ENCODE measurements around the gene PDCD1LG2.

The PDCD1LG2 gene

DNA sequence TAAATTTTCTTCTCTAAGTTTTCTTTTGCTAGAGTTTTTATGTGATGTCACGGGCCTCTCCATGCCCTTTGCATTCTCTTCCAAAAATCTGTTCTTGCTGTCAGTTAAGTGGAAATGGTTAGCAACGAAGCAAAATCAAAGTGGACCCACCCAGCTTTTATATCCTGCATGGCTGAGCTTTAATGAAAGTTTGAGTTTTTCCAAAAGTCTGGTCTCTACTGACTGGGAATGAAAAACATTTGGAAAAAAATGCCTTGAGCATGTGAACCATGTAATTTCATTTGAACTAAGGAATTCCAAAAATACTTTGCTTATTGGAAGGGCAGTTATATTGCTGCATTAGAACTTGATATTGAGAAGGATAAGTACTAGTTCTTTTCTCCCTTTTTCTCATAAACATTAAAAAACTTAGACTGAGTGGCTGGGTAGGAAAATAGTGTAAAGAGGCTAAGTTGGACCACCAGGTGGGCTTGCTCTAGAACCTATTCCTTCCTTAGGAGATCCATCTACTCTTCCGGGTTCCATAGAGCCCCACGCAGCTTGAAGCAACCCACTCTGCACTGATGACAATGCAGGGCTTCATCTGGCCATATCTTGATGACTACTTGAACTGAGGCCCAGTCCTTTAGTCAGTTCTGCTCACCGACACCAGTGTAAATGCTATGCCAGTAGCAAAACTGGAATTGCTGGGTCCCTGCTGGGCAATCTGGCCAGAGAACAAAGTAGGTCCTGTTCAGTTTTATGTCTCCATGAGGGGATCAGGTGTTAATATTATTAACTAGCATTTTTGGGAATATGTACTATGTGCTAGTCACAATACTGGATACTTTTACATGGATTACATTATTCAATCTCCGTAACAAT lies 101.2 kb downstream of the PDCD1LG2 start:
- no peaks in the 10 kb centered on the region for H3K27me3 ChIP-seq (ENCODE audit: control insufficient read depth, low read length)
- no peak overlapping the region for H3K4me2 ChIP-seq (ENCODE audit: low read length)
- no peaks in the 10 kb centered on the region for H4K20me1 ChIP-seq (ENCODE audit: control insufficient read depth, insufficient read depth, low read depth, low read length)

DNA sequence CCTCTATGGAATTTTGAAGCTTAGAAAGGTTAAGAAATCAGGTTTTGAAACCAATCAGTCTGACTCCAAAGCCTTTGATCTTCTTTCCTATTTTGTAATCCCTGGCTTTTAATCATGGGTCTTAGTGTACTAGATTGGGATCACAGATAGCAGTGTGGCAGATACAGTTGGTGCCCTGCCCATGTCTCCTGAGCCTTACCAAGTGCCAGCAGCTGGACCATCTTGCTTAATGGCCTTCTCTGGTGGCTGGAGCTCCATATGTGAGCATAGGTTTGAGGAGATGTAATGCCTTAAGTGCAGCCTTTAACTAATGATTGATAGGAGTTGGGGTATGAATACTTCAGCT lies 101.8 kb downstream of the PDCD1LG2 start:
- H4K20me1 ChIP-seq (ENCODE audit: control insufficient read depth, insufficient read depth, low read depth, low read length): no peaks in the 10 kb centered on the region
- no peaks in the 10 kb centered on the region for H3K27me3 ChIP-seq (ENCODE audit: control insufficient read depth, low read length)
- peaks cover 12% of the 10 kb centered on the region for H3K4me1 ChIP-seq (ENCODE audit: control insufficient read depth, low read length)
- H3K4me2 ChIP-seq (ENCODE audit: low read length): no peak overlapping the region
- H3K36me3 ChIP-seq (ENCODE audit: control insufficient read depth, low read length): peaks cover 15% of the 10 kb centered on the region
- H3K4me3 ChIP-seq (ENCODE audit: low read length): no peak overlapping the region
- no peak for TF ChIP-seq EZH2phosphoT487 (IDR thresholded peaks at IDR 0.05; ENCODE audit: borderline replicate concordance, low read length)
- no peak overlapping the region for H3K27ac ChIP-seq (ENCODE audit: low read depth, low read length)
- no peaks in the 10 kb centered on the region for H3K9me2 ChIP-seq (replicated peaks; ENCODE audit: control insufficient read depth, low read length)
- H3F3A ChIP-seq (ENCODE audit: control insufficient read depth, insufficient read depth): no peaks in the 10 kb centered on the region
- H3K9me3 ChIP-seq (ENCODE audit: control insufficient read depth, insufficient read depth, low read length): no peaks in the 10 kb centered on the region
- peaks cover 37% of the 10 kb centered on the region for H3K79me2 ChIP-seq (ENCODE audit: control insufficient read depth, low read length)

More for the DNA sequence above, 101.2 kb downstream of the PDCD1LG2 start:
- peaks cover 14% of the 10 kb centered on the region; the same call in 1 of the 2 replicates for H3K36me3 ChIP-seq (ENCODE audit: control insufficient read depth, low read length)
- no peak overlapping the region for H3K27ac ChIP-seq (ENCODE audit: low read depth, low read length)
- peaks cover 32% of the 10 kb centered on the region for H3K79me2 ChIP-seq (ENCODE audit: control insufficient read depth, low read length)
- H3K9me2 ChIP-seq (replicated peaks; ENCODE audit: control insufficient read depth, low read length): no peaks in the 10 kb centered on the region
- no peaks in the 10 kb centered on the region for H3K9me3 ChIP-seq (ENCODE audit: control insufficient read depth, insufficient read depth, low read length)
- H3K4me3 ChIP-seq (ENCODE audit: low read length): no peak overlapping the region
- no peaks in the 10 kb centered on the region for H3F3A ChIP-seq (ENCODE audit: control insufficient read depth, insufficient read depth)
- TF ChIP-seq, protein P1, sequence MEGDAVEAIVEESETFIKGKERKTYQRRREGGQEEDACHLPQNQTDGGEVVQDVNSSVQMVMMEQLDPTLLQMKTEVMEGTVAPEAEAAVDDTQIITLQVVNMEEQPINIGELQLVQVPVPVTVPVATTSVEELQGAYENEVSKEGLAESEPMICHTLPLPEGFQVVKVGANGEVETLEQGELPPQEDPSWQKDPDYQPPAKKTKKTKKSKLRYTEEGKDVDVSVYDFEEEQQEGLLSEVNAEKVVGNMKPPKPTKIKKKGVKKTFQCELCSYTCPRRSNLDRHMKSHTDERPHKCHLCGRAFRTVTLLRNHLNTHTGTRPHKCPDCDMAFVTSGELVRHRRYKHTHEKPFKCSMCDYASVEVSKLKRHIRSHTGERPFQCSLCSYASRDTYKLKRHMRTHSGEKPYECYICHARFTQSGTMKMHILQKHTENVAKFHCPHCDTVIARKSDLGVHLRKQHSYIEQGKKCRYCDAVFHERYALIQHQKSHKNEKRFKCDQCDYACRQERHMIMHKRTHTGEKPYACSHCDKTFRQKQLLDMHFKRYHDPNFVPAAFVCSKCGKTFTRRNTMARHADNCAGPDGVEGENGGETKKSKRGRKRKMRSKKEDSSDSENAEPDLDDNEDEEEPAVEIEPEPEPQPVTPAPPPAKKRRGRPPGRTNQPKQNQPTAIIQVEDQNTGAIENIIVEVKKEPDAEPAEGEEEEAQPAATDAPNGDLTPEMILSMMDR (IDR thresholded peaks at IDR 0.05; ENCODE audit: low read depth, low read length, poor library complexity, severe bottlenecking): no peak
- peaks cover 11% of the 10 kb centered on the region for H3K4me1 ChIP-seq (ENCODE audit: control insufficient read depth, low read length)

DNA sequence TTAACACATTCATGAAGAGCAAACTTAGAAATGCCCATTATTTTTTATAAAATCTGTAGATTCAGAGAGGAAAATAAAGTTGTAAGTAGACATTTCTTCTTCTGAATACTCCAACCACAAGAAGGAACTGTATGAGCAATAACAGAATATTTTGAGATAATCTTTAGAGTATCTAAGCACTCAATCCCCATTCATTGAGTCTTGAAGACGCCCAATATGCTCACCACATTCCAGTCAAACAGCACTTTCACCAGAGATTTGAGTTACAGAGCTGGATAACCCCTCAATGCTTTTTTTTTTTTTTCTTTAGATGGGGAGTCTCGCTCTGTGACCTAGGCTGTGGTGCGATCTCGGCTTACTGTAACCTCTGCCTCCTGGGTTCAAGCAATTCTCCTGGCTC lies 103.9 kb downstream of the PDCD1LG2 start:
- Histone ChIP-seq H3K4me1 (ENCODE audit: control insufficient read depth, low read length) (peaks cover 23% of the 10 kb centered on the region), H4K20me1 (ENCODE audit: control insufficient read depth, insufficient read depth, low read depth, low read length) (no peaks in the 10 kb centered on the region), H3K9me3 (ENCODE audit: control insufficient read depth, insufficient read depth, low read length) (no peaks in the 10 kb centered on the region), H3K36me3 (ENCODE audit: control insufficient read depth, low read length) (peaks cover 19% of the 10 kb centered on the region), H3K4me2 (ENCODE audit: low read length) (no peak overlapping the region), H3K79me2 (ENCODE audit: control insufficient read depth, low read length) (peaks cover 51% of the 10 kb centered on the region), H3K27me3 (ENCODE audit: control insufficient read depth, low read length) (no peaks in the 10 kb centered on the region), H3K4me3 (ENCODE audit: low read length) (no peak overlapping the region), H3K27ac (ENCODE audit: low read depth, low read length) (no peak overlapping the region), H3F3A (ENCODE audit: control insufficient read depth, insufficient read depth) (peaks cover 9% of the 10 kb centered on the region), H3K9me2 (replicated peaks; ENCODE audit: control insufficient read depth, low read length) (no peaks in the 10 kb centered on the region)
- TF ChIP-seq, protein P1 (IDR thresholded peaks at IDR 0.05; ENCODE audit: low read depth, low read length, poor library complexity, severe bottlenecking): no peak
- TF ChIP-seq EZH2phosphoT487 (IDR thresholded peaks at IDR 0.05; ENCODE audit: borderline replicate concordance, low read length): no peak

DNA sequence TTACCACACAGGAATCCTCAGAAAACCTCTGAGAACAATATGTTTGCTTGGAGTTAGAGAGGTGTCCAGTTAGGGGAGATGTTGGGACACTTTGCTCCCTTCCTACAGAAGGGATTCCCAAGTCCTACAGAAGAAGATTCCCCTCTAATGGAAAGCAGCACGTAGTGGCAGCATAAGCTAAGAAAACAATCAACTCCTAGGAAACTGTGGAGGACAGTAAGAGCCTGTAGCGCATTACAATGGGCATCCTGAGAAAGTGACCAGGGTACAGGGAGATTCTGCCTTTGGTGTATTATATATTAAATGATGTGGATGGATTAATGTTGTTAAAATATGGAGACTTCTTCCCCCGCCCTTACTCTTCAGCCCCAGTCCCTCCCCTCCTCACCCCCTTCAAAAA lies 104.7 kb downstream of the PDCD1LG2 start:
- Histone ChIP-seq H3K4me2 (ENCODE audit: low read length) (no peak overlapping the region), H3K79me2 (ENCODE audit: control insufficient read depth, low read length) (peaks cover 58% of the 10 kb centered on the region), H3K27ac (ENCODE audit: low read depth, low read length) (no peak overlapping the region), H3K4me1 (ENCODE audit: control insufficient read depth, low read length) (peaks cover 25% of the 10 kb centered on the region), H3F3A (ENCODE audit: control insufficient read depth, insufficient read depth) (peaks cover 9% of the 10 kb centered on the region), H3K36me3 (ENCODE audit: control insufficient read depth, low read length) (peaks cover 20% of the 10 kb centered on the region), H3K4me3 (ENCODE audit: low read length) (no peak overlapping the region), H4K20me1 (ENCODE audit: control insufficient read depth, insufficient read depth, low read depth, low read length) (no peaks in the 10 kb centered on the region), H3K9me3 (ENCODE audit: control insufficient read depth, insufficient read depth, low read length) (no peaks in the 10 kb centered on the region), H3K27me3 (ENCODE audit: control insufficient read depth, low read length) (no peaks in the 10 kb centered on the region), H3K9me2 (replicated peaks; ENCODE audit: control insufficient read depth, low read length) (no peaks in the 10 kb centered on the region)
- TF ChIP-seq, protein P1 (IDR thresholded peaks at IDR 0.05; ENCODE audit: low read depth, low read length, poor library complexity, severe bottlenecking): no peak
- TF ChIP-seq EZH2phosphoT487 (IDR thresholded peaks at IDR 0.05; ENCODE audit: borderline replicate concordance, low read length): no peak
